B cell (primary cell): ENCODE measurements around the gene SRSF1. TPM values are rescaled to one million over a fixed set of nuclear protein-coding genes. Genes with fewer than 3 reads are reported as not detected.

Experiments used
- ATAC-seq: fragments of 200-7000 bp; cut with Tn5 transposase; one replicate; pipeline ENCODE4 v1.10.0; 2021; ENCODE audit warnings: low read depth, mild to moderate bottlenecking, moderate number of reproducible peaks, moderate library complexity
- CTCF ChIA-PET: fragments of 350-600 bp; sonication (Branson Sonifier 250); formaldehyde crosslinking; loops from one replicate; lab custom pipeline; 2021; ENCODE audit warnings: antibody characterized with exemption, inconsistent platforms; lab: Charles Lee
- POLR2A ChIA-PET: fragments of 350-600 bp; sonication (Branson Sonifier 250); formaldehyde crosslinking; loops from one replicate; lab custom pipeline; 2021; ENCODE audit warnings: antibody characterized with exemption; lab: Charles Lee
- DNase-seq: peaks from one replicate; pipeline ENCODE4 v3.0.0; 2013
- H2AFZ ChIP-seq: 2 replicates; pipeline ENCODE4 v1.6.1; 2012; ENCODE audit warnings: mild to moderate bottlenecking, low read depth, low read length; ENCODE audit not compliant: insufficient read depth, poor library complexity, severe bottlenecking
- H3K27ac ChIP-seq, 2 donors: 1 replicate in 1 of 2; 2 replicates in 1 of 2; pipeline ENCODE4 v1.5.1; 2012 to 2013; ENCODE audit warnings: low read length in 2 of 2, mild to moderate bottlenecking in 2 of 2, moderate library complexity in 1 of 2
- H3K27me3 ChIP-seq, 4 experiments: fragments of 200-600 bp in 1 of 4; sonication (generic) in 1 of 4; replicated peaks in 1 of 4; 1 replicate in 2 of 4; 2 replicates in 2 of 4; pipeline versions ENCODE4 v1.6.1 to v1.7.0; 2013 to 2016; ENCODE audit warnings: low read length in 3 of 4, mild to moderate bottlenecking in 2 of 4, mixed read lengths in 1 of 4, moderate library complexity in 1 of 4; ENCODE audit not compliant: insufficient read depth in 4 of 4, control insufficient read depth in 3 of 4; ENCODE audit errors: control extremely low read depth in 1 of 4
- H3K36me3 ChIP-seq, 2 experiments: replicated peaks in 1 of 2; 1 replicate in 1 of 2; 2 replicates in 1 of 2; pipeline versions ENCODE4 v1.6.1 to v1.7.1; 2013; ENCODE audit warnings: low read length in 1 of 2; ENCODE audit not compliant: insufficient read depth in 2 of 2, control insufficient read depth in 1 of 2; ENCODE audit errors: control extremely low read depth in 1 of 2, extremely low read depth in 1 of 2
- H3K4me1 ChIP-seq, 2 donors: fragments of 200-600 bp in 1 of 2; sonication (generic) in 1 of 2; 1 replicate in 1 of 2; 2 replicates in 1 of 2; pipeline versions ENCODE4 v1.5.1 to v1.6.1; 2013 to 2017; ENCODE audit warnings: low read length in 2 of 2; ENCODE audit not compliant: control insufficient read depth in 2 of 2, insufficient read depth in 2 of 2
- H3K4me2 ChIP-seq: replicated peaks from 2 replicates; pipeline ENCODE3; 2012; ENCODE audit warnings: mild to moderate bottlenecking, low read depth, low read length; ENCODE audit not compliant: poor library complexity, severe bottlenecking
- H3K4me3 ChIP-seq, 5 experiments: fragments of 200-600 bp in 1 of 5; sonication (generic) in 1 of 5; 1 replicate in 3 of 5; 2 replicates in 2 of 5; pipeline versions ENCODE4 v1.5.1 to v1.7.0; 2011 to 2016; ENCODE audit warnings: low read length in 4 of 5, mild to moderate bottlenecking in 4 of 5, low read depth in 2 of 5, control low read depth in 1 of 5, moderate library complexity in 1 of 5; ENCODE audit not compliant: insufficient read depth in 1 of 5; ENCODE audit errors: control extremely low read depth in 1 of 5, extremely low read depth in 1 of 5
- H3K79me2 ChIP-seq: fragments of 200-600 bp; sonication (generic); one replicate; pipeline ENCODE4 v1.6.0; 2016; ENCODE audit warnings: low read length; ENCODE audit not compliant: control insufficient read depth, insufficient read depth
- H3K9ac ChIP-seq: fragments of 200-600 bp; sonication (generic); 2 replicates; pipeline ENCODE4 v1.6.1; 2017; ENCODE audit warnings: mild to moderate bottlenecking, low read length, moderate library complexity
- H3K9me3 ChIP-seq, 3 donors: one replicate each; pipeline versions ENCODE4 v1.6.1 to v1.7.1; 2013; ENCODE audit warnings: low read length in 2 of 3; ENCODE audit not compliant: control insufficient read depth in 2 of 3, insufficient read depth in 1 of 3; ENCODE audit errors: control extremely low read depth in 1 of 3
- H4K20me1 ChIP-seq: 2 replicates; pipeline ENCODE4 v1.6.0; 2012; ENCODE audit warnings: mild to moderate bottlenecking, low read length; ENCODE audit not compliant: insufficient read depth, control insufficient read depth, poor library complexity, severe bottlenecking
- H3K27ac Mint-ChIP-seq: one replicate; pipeline ENCODE4 v1.8.0; 2021; ENCODE audit warnings: mixed read lengths
- H3K27me3 Mint-ChIP-seq: one replicate; pipeline ENCODE4 v1.8.0; 2021; ENCODE audit warnings: mixed read lengths
- H3K4me1 Mint-ChIP-seq: one replicate; pipeline ENCODE4 v1.8.0; 2021; ENCODE audit warnings: mixed read lengths
- H3K4me3 Mint-ChIP-seq: one replicate; pipeline ENCODE4 v1.8.0; 2021; ENCODE audit warnings: mixed read lengths
- H3K9me3 Mint-ChIP-seq: one replicate; pipeline ENCODE4 v1.8.0; 2022; ENCODE audit warnings: mixed read lengths; ENCODE audit not compliant: insufficient read depth
- EZH2 ChIP-seq: IDR thresholded peaks from 2 replicates; pipeline ENCODE4 v1.6.1; 2012; ENCODE audit warnings: borderline replicate concordance, low read depth, mild to moderate bottlenecking, moderate library complexity, low read length; ENCODE audit not compliant: insufficient read depth, poor library complexity, severe bottlenecking
- WGBS: methylation state at CpG from one replicate; pipeline ENCODE4 v1.1.5; 2013; ENCODE audit warnings: missing lambda C conversion rate; ENCODE audit not compliant: insufficient coverage; 5-methylcytosine and 5-hydroxymethylcytosine counted together
- intact Hi-C: fragments of 100-400 bp; cut with micrococcal nuclease; formaldehyde crosslinking; loops from one replicate; pipeline ENCODE4 v1.10.0; 2022
- polyA plus RNA-seq: library from polyadenylated mRNA; depleted of rRNA; stranded (reverse); fragments of >200 nt; gene quantifications from 2 replicates; pipeline ENCODE4 v1.2.3, GENCODE V29; 2012
- total RNA-seq, 2 donors: library from RNA; stranded (reverse); fragments of 120-200 nt in 1 of 2; gene quantifications; 1 replicate in 1 of 2; 2 replicates in 1 of 2; pipeline versions ENCODE4 v1.2.3 to v1.2.4, GENCODE V29; 2013 to 2022
- TF ChIP-seq, protein P1 (sequence below): fragments of 200-600 bp; IDR thresholded peaks from one replicate; pipeline ENCODE4 v1.8.0; 2022; ENCODE audit warnings: antibody characterized with exemption, mild to moderate bottlenecking

SRSF1 gene
- total and polyA plus RNA-seq, 2 donors (not counting 1 experiment from before 2014, with no cell fraction given), result 163 to 250 TPM

GRCh38 chr17:57984261-57984890, 22.7 kb downstream of the SRSF1 start:
- Histone ChIP-seq H3K4me3 (no peak overlapping the region), H3K27me3 (no peaks in the 10 kb centered on the region), H3K27ac (no peak overlapping the region), H4K20me1 (peaks cover 54% of the 10 kb centered on the region), H2AFZ (no peak overlapping the region), H3K36me3 (peaks cover 0 to 31% of the 10 kb centered on the region in 2 experiments), H3K79me2 (peaks cover 70% of the 10 kb centered on the region), H3K9me3 (no peaks in the 10 kb centered on the region), H3K4me2 (peak overlapping the region; percentile 6), H3K9ac (no peak overlapping the region), H3K4me1 (peaks cover 31 to 40% of the 10 kb centered on the region in 2 donors)
- Mint-ChIP-seq H3K4me1 (peaks cover 61% of the 10 kb centered on the region), H3K27ac (no peak overlapping the region), H3K4me3 (no peak overlapping the region), H3K27me3 (no peaks in the 10 kb centered on the region), H3K9me3 (no peaks in the 10 kb centered on the region)
- ChIA-PET CTCF (interaction anchor here (1.8 to 20.2 kb wide), 6 partner anchors 11 to 128 kb away, joined by 4 to 468 read pairs (median 10); partner anchors contain the start of gene MRPS23), POLR2A (interaction anchor here (0.5 kb wide), 1 partner anchor 26 kb away, joined by 5 read pairs; no protein-coding TSS in a partner anchor)
- DNase-seq (no peak), ATAC-seq (no peak)
- intact Hi-C loops, result no loop called here
- WGBS, result 40% methylated on average over 1 of the region's 4 CpGs
- TF ChIP-seq, protein P1, sequence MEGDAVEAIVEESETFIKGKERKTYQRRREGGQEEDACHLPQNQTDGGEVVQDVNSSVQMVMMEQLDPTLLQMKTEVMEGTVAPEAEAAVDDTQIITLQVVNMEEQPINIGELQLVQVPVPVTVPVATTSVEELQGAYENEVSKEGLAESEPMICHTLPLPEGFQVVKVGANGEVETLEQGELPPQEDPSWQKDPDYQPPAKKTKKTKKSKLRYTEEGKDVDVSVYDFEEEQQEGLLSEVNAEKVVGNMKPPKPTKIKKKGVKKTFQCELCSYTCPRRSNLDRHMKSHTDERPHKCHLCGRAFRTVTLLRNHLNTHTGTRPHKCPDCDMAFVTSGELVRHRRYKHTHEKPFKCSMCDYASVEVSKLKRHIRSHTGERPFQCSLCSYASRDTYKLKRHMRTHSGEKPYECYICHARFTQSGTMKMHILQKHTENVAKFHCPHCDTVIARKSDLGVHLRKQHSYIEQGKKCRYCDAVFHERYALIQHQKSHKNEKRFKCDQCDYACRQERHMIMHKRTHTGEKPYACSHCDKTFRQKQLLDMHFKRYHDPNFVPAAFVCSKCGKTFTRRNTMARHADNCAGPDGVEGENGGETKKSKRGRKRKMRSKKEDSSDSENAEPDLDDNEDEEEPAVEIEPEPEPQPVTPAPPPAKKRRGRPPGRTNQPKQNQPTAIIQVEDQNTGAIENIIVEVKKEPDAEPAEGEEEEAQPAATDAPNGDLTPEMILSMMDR, result no peak
- TF ChIP-seq EZH2, result no peak

DNA sequence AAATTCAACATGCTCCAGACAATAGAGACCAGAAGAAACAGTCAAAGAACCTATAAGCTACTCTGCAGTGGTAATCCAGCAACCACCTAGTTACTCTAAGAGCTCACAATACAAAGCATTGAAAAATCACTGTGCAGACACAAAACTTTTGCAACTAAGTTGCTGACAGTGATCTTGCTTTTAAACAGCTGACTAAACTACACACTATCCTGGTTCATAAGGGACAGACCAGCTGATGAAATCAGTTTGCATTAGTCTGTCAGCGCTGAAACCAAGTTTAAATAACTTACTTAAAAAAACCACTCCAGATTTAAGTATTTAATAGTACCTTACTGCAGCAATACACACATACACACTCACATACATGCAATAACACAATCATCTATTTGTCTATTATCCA, 23.6 kb downstream of the SRSF1 start:
- Histone ChIP-seq H3K9ac (no peak overlapping the region), H3K9me3 (no peaks in the 10 kb centered on the region), H3K4me1 (peaks cover 22 to 34% of the 10 kb centered on the region in 2 donors), H2AFZ (no peak overlapping the region), H3K4me2 (no peak overlapping the region), H3K79me2 (peaks cover 63% of the 10 kb centered on the region), H4K20me1 (peaks cover 62% of the 10 kb centered on the region), H3K4me3 (no peak overlapping the region), H3K36me3 (peaks cover 4 to 39% of the 10 kb centered on the region in 2 experiments), H3K27ac (no peak overlapping the region), H3K27me3 (no peaks in the 10 kb centered on the region)
- WGBS, result no CpG with 5 or more reads among the region's 1 CpG
- CTCF ChIA-PET, result interaction anchor here (0.9 to 4.4 kb wide), 5 partner anchors 16 to 125 kb away, joined by 3 to 27 read pairs (median 4); no protein-coding TSS in a partner anchor
- Mint-ChIP-seq H3K4me1 (peaks cover 54% of the 10 kb centered on the region), H3K9me3 (no peaks in the 10 kb centered on the region), H3K27ac (no peak overlapping the region), H3K4me3 (no peak overlapping the region), H3K27me3 (no peaks in the 10 kb centered on the region)
- TF ChIP-seq, protein P1, result no peak
- no peak for TF ChIP-seq EZH2
- no peak for ATAC-seq
- no peak for DNase-seq
- POLR2A ChIA-PET, result no interaction called here
- intact Hi-C loops, result no loop called here
